Stimulated activated CD4-positive, alpha-beta T cell treated with anti-CD3 and anti-CD28 coated beads, Interleukin-2, amount 100 ng/mL, for 4 hours (primary cell): Measurements from ENCODE around the gene BCL7A.

Experiments
- DNase-seq: peaks from one replicate; pipeline ENCODE4 v3.0.0-alpha.2; 2020; ENCODE audit warnings: low read depth

Gene BCL7A

DNA sequence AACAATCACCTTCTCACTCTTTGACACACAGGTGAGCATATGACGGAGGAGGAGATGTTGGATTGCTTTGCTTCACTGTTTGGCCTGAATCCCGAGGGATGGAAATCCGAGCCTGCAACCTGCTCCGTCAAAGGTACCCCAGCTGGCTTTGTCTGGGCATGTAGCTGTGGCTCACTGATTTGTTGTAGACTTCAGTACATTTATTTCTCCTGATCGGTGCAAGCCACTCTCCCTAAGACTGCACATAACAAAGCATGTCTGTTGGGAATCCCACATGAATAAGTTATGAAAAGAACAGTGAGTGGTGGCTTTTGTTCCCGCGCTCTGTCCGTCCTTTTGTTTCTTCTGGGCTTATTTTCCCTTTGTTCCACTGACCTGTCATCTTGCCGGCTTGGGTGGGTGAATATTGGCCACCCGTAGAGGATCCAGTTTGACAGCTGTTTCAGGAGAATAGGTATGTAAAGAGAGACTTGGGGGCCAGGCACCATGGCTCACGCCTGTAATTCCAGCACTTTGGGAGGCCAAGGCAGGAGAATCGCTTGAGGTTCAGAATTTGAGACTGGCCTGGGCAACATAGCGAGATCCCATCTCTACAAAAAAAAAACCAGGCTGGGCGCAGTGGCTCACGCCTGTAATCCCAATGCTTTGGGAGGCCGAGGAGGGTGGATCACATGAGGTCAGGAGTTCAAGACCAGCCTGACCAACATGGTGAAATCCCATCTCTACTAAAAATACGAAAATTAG is 20.0 kb upstream of the BCL7A start:
- DNase-seq: no peak

GRCh38 chr12:122003651-122004611 is 17.8 kb upstream of the BCL7A start:
- DNase-seq: no peak

- no peak for DNase-seq
Measured at GRCh38 chr12:122004633-122005071, 17.0 kb upstream of the BCL7A start.

DNA sequence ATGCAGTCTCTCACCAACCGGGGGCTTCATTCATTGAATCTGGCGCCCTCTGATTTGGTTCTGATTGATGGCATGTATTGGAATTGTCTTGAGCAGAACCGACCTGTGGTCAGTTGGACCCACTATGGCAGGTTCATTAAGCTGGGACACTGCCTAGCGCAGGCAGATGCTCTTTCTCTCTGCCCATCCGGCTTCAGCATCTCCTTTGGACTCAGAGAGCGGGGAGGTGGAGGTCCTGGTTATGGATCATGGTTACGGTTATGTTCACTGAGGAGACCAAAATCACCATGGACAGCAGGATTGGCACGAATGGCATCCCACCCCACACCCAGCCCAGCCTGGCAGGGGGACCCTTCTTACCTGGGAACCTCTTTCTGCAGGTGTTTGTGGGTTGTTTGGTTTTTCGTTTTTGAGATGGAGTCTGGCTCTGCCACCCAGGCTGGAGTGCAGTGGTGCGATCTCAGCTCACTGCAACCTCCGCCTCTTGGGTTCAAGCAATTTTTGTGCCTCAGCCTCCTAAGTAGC is 16.4 kb upstream of the BCL7A start:
- no peak for DNase-seq

DNA sequence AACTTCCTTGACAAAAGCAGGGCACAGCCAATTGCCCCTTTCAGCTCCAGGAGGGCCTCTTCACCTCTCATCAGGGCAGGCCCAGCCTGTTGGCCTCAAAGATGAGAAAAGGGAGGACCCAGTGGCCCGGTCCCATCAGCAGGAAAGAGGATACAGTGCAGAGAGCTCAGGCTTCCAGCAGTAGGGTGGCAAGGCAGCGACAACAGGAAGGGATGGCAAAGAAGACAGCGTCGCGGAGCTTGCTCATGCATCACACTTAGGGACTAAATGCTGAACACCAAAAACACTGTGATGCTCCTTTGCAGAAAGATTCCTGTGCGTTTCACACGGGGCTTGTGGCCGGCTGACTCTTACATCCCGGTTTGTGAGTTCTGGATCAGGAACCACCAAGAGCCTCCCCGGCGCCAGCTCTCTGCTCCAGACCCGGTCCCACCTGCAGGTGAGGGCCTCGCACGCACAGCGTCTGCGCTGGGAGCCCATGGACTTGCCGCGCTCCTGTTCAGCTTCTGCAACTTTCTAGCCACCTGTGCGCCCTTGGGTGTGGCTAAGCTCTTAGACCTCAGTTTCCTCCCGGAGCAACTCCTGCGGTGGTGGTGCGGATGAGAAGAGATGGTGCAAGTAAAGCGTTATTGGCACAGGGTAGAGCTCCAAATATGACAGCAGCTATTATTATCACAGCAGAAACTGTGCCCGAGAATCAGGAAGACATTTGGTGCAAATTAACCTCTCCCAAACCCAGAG is 15.3 kb upstream of the BCL7A start:
- no peak for DNase-seq

- DNase-seq: no peak
Measured at GRCh38 chr12:122009741-122010140, 11.9 kb upstream of the BCL7A start.

GRCh38 chr12:122012184-122012583 is 9.5 kb upstream of the BCL7A start:
- DNase-seq: no peak

- no peak for DNase-seq
Measured at GRCh38 chr12:122013136-122013535, 8.5 kb upstream of the BCL7A start.

DNA sequence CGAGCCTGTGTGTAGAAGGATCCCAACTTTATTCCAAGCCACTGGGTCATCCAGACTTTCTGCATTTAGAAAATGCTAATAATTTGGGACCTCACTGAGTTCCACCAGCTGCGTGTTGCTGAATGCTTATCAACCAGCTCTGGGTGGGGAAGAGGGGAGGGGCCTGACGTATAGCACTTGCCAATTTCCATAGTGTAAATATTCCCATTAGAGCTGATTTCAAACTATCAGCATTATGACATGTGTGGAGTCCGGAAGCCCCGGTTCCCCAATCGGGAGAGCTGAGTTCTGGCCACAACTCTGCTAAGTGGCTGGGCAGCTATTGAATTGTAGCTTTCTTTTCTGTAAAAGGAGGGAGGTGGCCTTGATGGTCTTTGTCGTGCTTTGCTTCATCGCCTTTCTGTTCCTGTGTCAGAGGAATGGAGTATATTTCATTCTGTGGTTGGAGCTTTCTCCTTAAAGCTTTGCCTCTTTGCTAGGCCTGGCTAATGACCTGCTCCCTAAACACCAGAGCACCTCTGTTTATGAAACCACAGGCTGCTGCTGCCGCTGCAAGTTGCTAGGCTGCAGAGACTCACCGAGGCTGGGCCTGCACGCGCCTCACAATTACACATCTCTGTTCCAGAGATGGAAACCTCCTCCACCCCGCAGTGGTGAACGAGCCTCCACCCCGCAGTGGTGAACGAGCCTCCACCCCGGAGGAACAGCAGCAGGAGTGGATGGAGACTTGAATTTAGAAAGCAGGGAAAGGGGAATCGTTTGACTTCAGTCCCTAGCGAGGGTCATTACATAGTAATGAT is 7.7 kb upstream of the BCL7A start:
- no peak for DNase-seq

- DNase-seq: no peak
Measured at GRCh38 chr12:122014781-122015180, 6.9 kb upstream of the BCL7A start.

GRCh38 chr12:122018457-122018856 is 3.2 kb upstream of the BCL7A start:
- DNase-seq: no peak

- no peak for DNase-seq
Measured at GRCh38 chr12:122018937-122019336, 2.7 kb upstream of the BCL7A start.

- DNase-seq: no peak
Measured at GRCh38 chr12:122020795-122021192, 890 bp upstream of the BCL7A start.

DNA sequence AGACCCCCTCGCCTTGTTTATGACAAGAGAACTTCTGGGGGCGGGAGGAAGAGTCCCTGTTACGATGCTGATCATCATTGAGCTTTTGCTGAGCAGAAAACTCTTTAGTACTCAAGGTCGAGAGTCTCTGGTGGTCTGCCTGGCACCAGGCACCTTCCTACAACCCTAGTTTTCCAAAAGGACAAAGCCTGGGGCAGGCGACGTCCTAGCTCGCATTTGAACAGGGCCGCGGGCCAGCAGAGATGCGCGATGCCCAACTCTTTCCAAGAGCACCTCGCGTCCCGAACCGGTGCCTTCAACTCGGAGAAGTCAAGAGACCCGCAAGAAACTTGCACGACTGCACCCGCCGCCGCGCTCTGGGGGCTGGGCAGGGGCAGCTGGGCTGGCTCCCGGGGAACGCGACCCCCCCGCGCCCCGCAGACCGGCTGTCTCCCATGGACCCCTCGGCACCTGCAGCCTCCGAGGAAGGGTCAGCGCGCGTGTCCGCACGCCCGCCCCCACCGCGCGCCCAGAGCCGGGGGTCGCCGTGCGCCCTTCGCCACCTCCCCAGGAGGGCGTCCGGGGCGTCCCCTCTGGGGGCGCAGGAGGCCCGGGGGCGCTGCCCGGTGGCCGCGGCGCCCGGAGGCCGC is 377 bp upstream of the BCL7A start:
- DNase-seq: no peak

- no peak for DNase-seq
Measured at GRCh38 chr12:122022393-122023338, 982 bp downstream of the BCL7A start.

GRCh38 chr12:122023339-122024131 is 1.9 kb downstream of the BCL7A start:
- no peak for DNase-seq

- DNase-seq: no peak
Measured at GRCh38 chr12:122024132-122024785, 2.6 kb downstream of the BCL7A start.

- DNase-seq: no peak
Measured at GRCh38 chr12:122026706-122027333, 5.1 kb downstream of the BCL7A start.
